Endodermal cell (in vitro differentiated cells): ENCODE results near the gene BHLHE40. TPM values are rescaled to one million over a fixed set of nuclear protein-coding genes. Genes with fewer than 3 reads are reported as not detected.

Experiments
- DNase-seq: peaks from one replicate; pipeline ENCODE4 v3.0.0-alpha.2; 2017
- H3K27ac ChIP-seq: 2 replicates; pipeline ENCODE4 v1.5.1; 2013; ENCODE audit warnings: mild to moderate bottlenecking, low read depth, low read length, moderate library complexity
- H3K27me3 ChIP-seq: 2 replicates; pipeline ENCODE4 v1.6.1; 2013; ENCODE audit warnings: mild to moderate bottlenecking, low read length, moderate library complexity; ENCODE audit not compliant: insufficient read depth, control insufficient read depth, poor library complexity, severe bottlenecking
- H3K36me3 ChIP-seq: 2 replicates; pipeline ENCODE4 v1.7.0; 2013; ENCODE audit warnings: mild to moderate bottlenecking, low read length, moderate library complexity; ENCODE audit not compliant: control insufficient read depth, insufficient read depth
- H3K4me1 ChIP-seq: one replicate; pipeline ENCODE4 v1.7.0; 2013; ENCODE audit warnings: low read length; ENCODE audit not compliant: control insufficient read depth, insufficient read depth
- H3K4me3 ChIP-seq: 2 replicates; pipeline ENCODE4 v1.5.1; 2013; ENCODE audit warnings: mild to moderate bottlenecking, low read length, moderate library complexity
- H3K9ac ChIP-seq: 2 replicates; pipeline ENCODE4 v1.6.1; 2013; ENCODE audit warnings: mild to moderate bottlenecking, low read length, moderate library complexity; ENCODE audit not compliant: poor library complexity, severe bottlenecking; ENCODE audit errors: extremely low read depth
- H3K9me3 ChIP-seq: 2 replicates; pipeline ENCODE4 v1.6.1; 2013; ENCODE audit warnings: mild to moderate bottlenecking, low read length, moderate library complexity; ENCODE audit not compliant: control insufficient read depth
- H3K27ac Mint-ChIP-seq: 2 replicates; pipeline ENCODE4 v1.8.0; 2020; ENCODE audit warnings: mixed read lengths
- H3K27me3 Mint-ChIP-seq: 2 replicates; pipeline ENCODE4 v1.8.0; 2021; ENCODE audit warnings: mild to moderate bottlenecking, mixed read lengths; ENCODE audit not compliant: insufficient read depth
- H3K36me3 Mint-ChIP-seq: 2 replicates; pipeline ENCODE4 v1.8.0; 2020; ENCODE audit warnings: low read depth, mixed read lengths
- H3K4me1 Mint-ChIP-seq: 2 replicates; pipeline ENCODE4 v1.8.0; 2020; ENCODE audit warnings: mixed read lengths
- H3K4me3 Mint-ChIP-seq: 2 replicates; pipeline ENCODE4 v1.8.0; 2020; ENCODE audit warnings: mild to moderate bottlenecking, moderate library complexity, mixed read lengths
- H3K9me3 Mint-ChIP-seq: 2 replicates; pipeline ENCODE4 v1.8.0; 2020; ENCODE audit warnings: mild to moderate bottlenecking, mixed read lengths
- CTCF ChIP-seq: fragments of 200-600 bp; sonication (generic); conservative IDR thresholded peaks from 2 replicates; pipeline ENCODE4 v1.5.0; 2021; ENCODE audit warnings: antibody characterized with exemption, mild to moderate bottlenecking
- WGBS, 2 experiments: methylation state at CpG; one replicate each; pipeline versions ENCODE4 v1.1.5 to v1.1.7; 2013; ENCODE audit warnings: missing lambda C conversion rate in 2 of 2, mixed read lengths in 1 of 2; ENCODE audit not compliant: insufficient coverage in 1 of 2, insufficient read length in 1 of 2; 5-methylcytosine and 5-hydroxymethylcytosine counted together
- total RNA-seq, 2 donors: library from RNA; stranded (reverse); fragmentation: NEBNext Ultra II Directional in 1 of 2; extraction: Animal tissue kit (Norgen Biotek cat#: 25700) in 1 of 2; gene quantifications; 2 replicates in 1 of 2; 3 replicates in 1 of 2; pipeline ENCODE4 v1.2.1, GENCODE V29; 2021

BHLHE40 gene
- total RNA-seq, 2 donors from 2014 or later: 2.6 to 2.9 TPM

DNA sequence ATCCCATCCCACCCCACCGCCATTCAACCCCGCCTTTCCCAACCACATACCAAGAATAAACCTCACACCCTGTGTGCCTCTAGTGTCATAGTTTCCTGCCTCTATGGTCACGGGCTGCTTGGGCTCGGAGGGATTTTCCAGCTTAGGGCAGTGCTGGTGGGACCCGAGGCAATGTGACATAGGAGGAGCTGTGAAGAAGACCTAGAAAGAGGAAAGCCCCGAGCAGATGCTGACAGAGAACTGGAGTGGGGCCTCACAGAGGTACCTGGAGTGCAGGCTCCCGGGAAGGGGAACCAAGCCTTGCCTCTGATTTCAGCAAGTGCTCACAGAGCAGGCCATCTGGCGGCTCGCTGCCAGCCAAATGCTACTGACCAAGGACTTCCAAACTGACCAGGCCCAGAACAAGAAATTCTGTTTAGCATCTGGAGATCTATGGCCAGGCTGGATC lies 27.5 kb downstream of the BHLHE40 start:
- 82 to 97% methylated on average over 5 to 9 of the region's 9 CpGs for WGBS, 2 experiments

GRCh38 chr3:5007873-5008272 lies 28.6 kb downstream of the BHLHE40 start:
- Mint-ChIP-seq H3K36me3 (no peaks in the 10 kb centered on the region), H3K27me3 (no peaks in the 10 kb centered on the region), H3K4me1 (peaks cover 10% of the 10 kb centered on the region), H3K9me3 (no peaks in the 10 kb centered on the region), H3K27ac (no peak overlapping the region), H3K4me3 (no peak overlapping the region)
- Histone ChIP-seq H3K36me3 (no peaks in the 10 kb centered on the region), H3K27ac (no peak overlapping the region), H3K4me1 (peaks cover 13% of the 10 kb centered on the region), H3K9ac (no peak overlapping the region), H3K4me3 (no peak overlapping the region), H3K27me3 (no peaks in the 10 kb centered on the region), H3K9me3 (no peaks in the 10 kb centered on the region)
- TF ChIP-seq CTCF: no peak
- DNase-seq: peak; percentile 2
- WGBS, 2 experiments: 73 to 80% methylated on average over 5 to 6 of the region's 6 CpGs

More for the DNA sequence above, 27.5 kb downstream of the BHLHE40 start:
- peak; percentile 55 for DNase-seq
- Histone ChIP-seq H3K27ac (no peak overlapping the region), H3K9me3 (no peaks in the 10 kb centered on the region), H3K27me3 (no peaks in the 10 kb centered on the region), H3K36me3 (no peaks in the 10 kb centered on the region), H3K4me3 (no peak overlapping the region), H3K4me1 (peaks cover 20% of the 10 kb centered on the region), H3K9ac (no peak overlapping the region)
- Mint-ChIP-seq H3K4me1 (peaks cover 18% of the 10 kb centered on the region), H3K27ac (no peak overlapping the region), H3K9me3 (no peaks in the 10 kb centered on the region), H3K4me3 (no peak overlapping the region), H3K27me3 (no peaks in the 10 kb centered on the region), H3K36me3 (no peaks in the 10 kb centered on the region)
- TF ChIP-seq CTCF: no peak

- DNase-seq: peak; percentile 22
- no peak overlapping the region for H3K9ac ChIP-seq
- no peak overlapping the region for H3K4me3 Mint-ChIP-seq
- peaks cover 13% of the 10 kb centered on the region for H3K4me1 ChIP-seq
- H3K9me3 ChIP-seq: no peaks in the 10 kb centered on the region
- no peaks in the 10 kb centered on the region for H3K36me3 ChIP-seq
- H3K27ac Mint-ChIP-seq: no peak overlapping the region
- H3K27me3 ChIP-seq: no peaks in the 10 kb centered on the region
- no peaks in the 10 kb centered on the region for H3K36me3 Mint-ChIP-seq
- WGBS, 2 experiments: 86 to 90% methylated on average over 10 to 12 of the region's 12 CpGs
- H3K9me3 Mint-ChIP-seq: no peaks in the 10 kb centered on the region
- H3K27me3 Mint-ChIP-seq: peaks cover 3% of the 10 kb centered on the region
- H3K4me3 ChIP-seq: no peak overlapping the region
- H3K4me1 Mint-ChIP-seq: peaks cover 24% of the 10 kb centered on the region
- no peak for TF ChIP-seq CTCF
- no peak overlapping the region for H3K27ac ChIP-seq
Measured at GRCh38 chr3:5009506-5010109, 30.4 kb downstream of the BHLHE40 start.
